Measurements from ENCODE around the gene ABCC5. TPM values are rescaled to one million over a fixed set of nuclear protein-coding genes. Genes with fewer than 3 reads are reported as not detected.

The ABCC5 gene
- total RNA-seq, 1 experiment from 2014 or later: 151 TPM

- Histone ChIP-seq H3K27ac (peak overlapping the region; percentile 58), H3K36me3 (ENCODE audit: low read depth) (peaks cover 28% of the 10 kb centered on the region), H3K4me3 (peak overlapping the region; percentile 99), H4K20me1 (ENCODE audit: insufficient read depth) (no peaks in the 10 kb centered on the region), H2AFZ (0 out of 2 replicates have a peak overlapping the region, but pooled peaks have one; percentile 6), H3K79me2 (ENCODE audit: low read depth) (peaks cover 57% of the 10 kb centered on the region), H3K9me2 (ENCODE audit: insufficient read depth) (no peaks in the 10 kb centered on the region), H3K9me3 (ENCODE audit: insufficient read depth, low read depth) (peaks cover 7% of the 10 kb centered on the region; the same call in 1 of the 2 replicates), H3K27me3 (ENCODE audit: insufficient read depth, low read depth) (no peaks in the 10 kb centered on the region), H3F3A (ENCODE audit: insufficient read depth, low read depth) (peaks cover 27% of the 10 kb centered on the region), H3K4me2 (peak overlapping the region; percentile 93), H3K4me1 (replicated peaks; ENCODE audit: insufficient read depth) (peaks cover 51% of the 10 kb centered on the region)
- no peak for DNase-seq
- POLR2A ChIA-PET (ENCODE audit: unreplicated experiment): no interaction called here
- no peak for TF ChIP-seq CTCF (conservative IDR thresholded peaks at IDR 0.05)
- no peak for TF ChIP-seq EZH2 (IDR thresholded peaks at IDR 0.05; ENCODE audit: low read depth)
- BruUV-seq (replicated peaks): no TSS peak
- CTCF ChIA-PET: no interaction called here
- intact Hi-C loops (cut with micrococcal nuclease; ENCODE audit: unreplicated experiment): loop anchor here (2.0 to 5.0 kb wide), 3 partner anchors 111 to 346 kb away; partner anchors contain the start of genes CLCN2 and POLR2H
Measured at GRCh38 chr3:184016169-184016570, 1.5 kb downstream of the ABCC5 start.

DNA sequence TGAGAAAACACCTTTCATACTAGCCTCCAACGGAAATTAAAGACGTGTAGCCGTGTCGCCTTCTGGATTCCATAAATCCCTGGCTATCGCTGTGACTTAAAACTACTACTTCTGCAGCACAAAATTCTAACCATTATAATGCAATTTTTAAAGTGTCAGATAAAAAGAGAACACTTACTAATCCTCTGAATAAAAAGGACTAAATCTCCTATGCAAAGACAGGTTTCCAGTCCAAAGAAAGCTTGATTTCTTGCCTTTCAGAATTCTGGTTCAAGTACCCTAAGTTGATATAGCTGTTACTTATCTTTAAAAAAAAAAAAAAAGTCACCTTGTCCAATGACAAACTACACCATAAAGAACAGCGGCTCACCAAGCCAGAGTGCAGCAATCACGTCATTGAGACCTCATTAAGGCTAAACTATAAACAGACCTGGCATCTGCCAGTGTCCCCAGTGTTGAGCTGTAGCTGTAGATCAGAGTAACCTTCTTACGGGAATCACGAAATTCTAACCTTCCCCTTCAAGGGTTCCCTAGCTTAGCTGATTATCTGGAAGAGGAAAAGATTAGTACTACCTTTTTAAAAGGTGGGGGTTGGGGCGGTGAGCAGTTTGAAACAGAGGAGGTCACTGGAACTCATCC is 2.2 kb downstream of the ABCC5 start:
- Histone ChIP-seq H3K4me2 (peak overlapping the region; percentile 93), H3K9me3 (ENCODE audit: insufficient read depth, low read depth) (peaks cover 7% of the 10 kb centered on the region; the same call in 1 of the 2 replicates), H2AFZ (no peak overlapping the region), H3F3A (ENCODE audit: insufficient read depth, low read depth) (peaks cover 33% of the 10 kb centered on the region), H3K4me1 (replicated peaks; ENCODE audit: insufficient read depth) (peaks cover 58% of the 10 kb centered on the region), H3K4me3 (peak overlapping the region; percentile 99), H3K79me2 (ENCODE audit: low read depth) (peaks cover 63% of the 10 kb centered on the region), H3K9me2 (ENCODE audit: insufficient read depth) (no peaks in the 10 kb centered on the region), H3K27ac (peak overlapping the region; percentile 97), H3K36me3 (ENCODE audit: low read depth) (peaks cover 30% of the 10 kb centered on the region), H4K20me1 (ENCODE audit: insufficient read depth) (no peaks in the 10 kb centered on the region), H3K27me3 (ENCODE audit: insufficient read depth, low read depth) (no peaks in the 10 kb centered on the region)
- POLR2A ChIA-PET (ENCODE audit: unreplicated experiment): interaction anchor here (0.6 to 0.7 kb wide), 4 partner anchors 10 to 250 kb away, joined by 3 to 13 read pairs (median 8); no protein-coding TSS in a partner anchor
- TF ChIP-seq EZH2 (IDR thresholded peaks at IDR 0.05; ENCODE audit: low read depth) (no peak), CTCF (conservative IDR thresholded peaks at IDR 0.05) (no peak)
- DNase-seq: peak in 1 of 2 experiments; percentile 61
- intact Hi-C loops (cut with micrococcal nuclease; ENCODE audit: unreplicated experiment): loop anchor here (2.0 to 5.0 kb wide), 3 partner anchors 111 to 347 kb away; partner anchors contain the start of genes CLCN2 and POLR2H
- CTCF ChIA-PET: interaction anchor here (0.6 to 1.7 kb wide), 4 partner anchors 9 to 1524 kb away, joined by 3 to 10 read pairs (median 6); no protein-coding TSS in a partner anchor
- BruUV-seq (replicated peaks): no TSS peak

DNA sequence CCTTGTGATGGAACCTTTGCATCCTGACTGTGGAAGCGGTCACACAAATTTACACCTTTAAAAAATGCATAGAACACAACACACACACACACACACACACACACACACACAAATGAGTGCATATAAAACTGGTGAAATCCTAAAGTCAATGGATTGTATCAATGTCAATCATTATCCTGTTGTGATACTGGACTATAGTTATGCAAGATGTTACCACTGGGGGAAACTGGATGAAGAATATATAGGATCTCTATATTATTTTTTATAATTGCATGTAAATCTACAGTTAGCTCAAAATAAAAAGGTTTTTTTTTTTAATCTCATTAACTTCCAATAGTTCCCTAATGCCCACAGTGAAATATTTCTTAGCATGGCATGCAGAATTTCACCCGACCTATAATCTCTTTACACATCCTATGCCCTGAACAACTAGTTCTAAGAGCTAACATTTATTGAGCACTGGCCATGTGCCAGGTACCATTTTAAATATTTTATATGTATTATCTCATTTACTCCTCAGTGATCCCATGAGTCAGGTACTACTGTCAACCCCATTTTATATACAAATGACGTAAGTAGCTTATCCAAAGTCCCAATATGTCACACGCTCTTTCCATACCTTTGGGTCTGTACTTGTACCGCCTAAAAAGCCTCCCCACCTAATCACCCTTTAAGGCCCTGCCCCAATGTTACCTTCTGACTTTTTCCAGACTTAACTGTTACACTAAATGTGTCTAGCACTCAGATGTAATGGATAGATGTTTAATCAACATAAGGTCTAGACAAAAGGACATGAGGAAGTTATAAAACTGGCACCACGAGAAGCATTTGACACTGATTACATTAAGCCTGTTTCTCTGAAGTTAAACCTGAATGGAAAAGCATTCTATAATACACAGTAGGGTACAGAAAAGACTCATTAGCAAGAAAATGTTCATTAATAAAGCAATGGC is 5.5 kb downstream of the ABCC5 start:
- H2AFZ ChIP-seq: no peak overlapping the region
- no peak for DNase-seq
- no peaks in the 10 kb centered on the region for H3K9me2 ChIP-seq (ENCODE audit: insufficient read depth)
- BruUV-seq (replicated peaks): no TSS peak
- TF ChIP-seq EZH2 (IDR thresholded peaks at IDR 0.05; ENCODE audit: low read depth) (no peak), CTCF (conservative IDR thresholded peaks at IDR 0.05) (no peak)
- ChIA-PET POLR2A (ENCODE audit: unreplicated experiment) (no interaction called here), CTCF (no interaction called here)
- intact Hi-C loops (cut with micrococcal nuclease; ENCODE audit: unreplicated experiment): loop anchor here (1.0 kb wide), 2 partner anchors 46 to 97 kb away; no protein-coding TSS in a partner anchor
- peaks cover 61% of the 10 kb centered on the region for H3F3A ChIP-seq (ENCODE audit: insufficient read depth, low read depth)
- peak overlapping the region; percentile 6; the same call in 1 of the 2 replicates for H3K4me3 ChIP-seq
- H3K4me1 ChIP-seq (replicated peaks; ENCODE audit: insufficient read depth): peaks cover 87% of the 10 kb centered on the region
- peaks cover 61% of the 10 kb centered on the region for H3K36me3 ChIP-seq (ENCODE audit: low read depth)
- peaks cover 7% of the 10 kb centered on the region; the same call in 1 of the 2 replicates for H3K9me3 ChIP-seq (ENCODE audit: insufficient read depth, low read depth)
- H4K20me1 ChIP-seq (ENCODE audit: insufficient read depth): no peaks in the 10 kb centered on the region
- peaks cover 89% of the 10 kb centered on the region for H3K79me2 ChIP-seq (ENCODE audit: low read depth)
- peak overlapping the region; percentile 43; the same call in 1 of the 2 replicates for H3K4me2 ChIP-seq
- peak overlapping the region; percentile 97 for H3K27ac ChIP-seq
- no peaks in the 10 kb centered on the region for H3K27me3 ChIP-seq (ENCODE audit: insufficient read depth, low read depth)

Data from PC-9 (cell line).